ENCODE data around the gene LDLRAD4.

Gene LDLRAD4

GRCh38 chr18:13309031-13309747, 90.6 kb downstream of the LDLRAD4 start:
- no peak for DNase-seq (ENCODE audit: low read depth)

DNA sequence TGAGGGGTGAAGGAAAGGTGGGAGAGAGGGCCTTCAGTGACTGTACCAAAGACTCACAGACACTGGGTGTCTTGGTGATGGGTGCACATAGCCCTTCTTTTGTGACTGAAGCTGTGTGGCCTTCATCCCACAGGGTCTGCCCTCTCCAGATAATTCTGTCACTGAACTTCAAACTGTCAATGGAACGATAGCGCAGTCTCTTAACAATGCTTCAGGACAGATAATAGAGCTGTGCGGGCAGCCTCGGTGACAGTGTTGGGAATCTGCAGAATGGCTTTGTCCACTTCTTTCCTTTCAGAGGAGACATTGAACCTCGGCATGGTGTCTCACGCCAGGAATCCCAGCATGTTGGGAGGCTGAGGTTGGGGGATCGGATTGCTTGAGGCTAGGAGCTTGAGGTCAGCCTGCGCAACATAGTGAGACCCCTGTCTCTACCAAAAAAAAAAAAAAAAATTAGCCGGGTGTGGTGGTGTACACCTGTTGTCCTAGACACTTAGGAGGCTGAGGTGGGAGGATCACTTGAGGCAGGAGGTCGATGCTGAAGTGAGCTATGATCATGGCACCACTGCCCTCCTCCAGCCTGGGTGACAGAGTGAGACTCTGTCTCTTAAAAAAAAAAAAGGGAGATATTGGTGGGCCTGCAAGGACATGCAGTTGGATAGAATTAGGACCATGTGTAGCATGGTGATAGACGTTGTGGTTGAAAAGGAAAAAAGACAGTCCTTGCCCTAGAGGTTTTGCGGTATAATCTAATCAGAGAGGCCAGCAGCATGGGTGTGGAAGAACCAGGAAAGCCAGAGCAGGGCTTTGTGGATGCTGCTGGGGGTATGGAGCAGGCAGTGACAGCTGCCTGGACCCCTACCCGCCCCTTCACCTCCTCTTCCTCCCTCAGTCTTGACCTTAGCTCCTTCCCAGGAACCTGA, 91.4 kb downstream of the LDLRAD4 start:
- no peak for DNase-seq (ENCODE audit: low read depth)

DNA sequence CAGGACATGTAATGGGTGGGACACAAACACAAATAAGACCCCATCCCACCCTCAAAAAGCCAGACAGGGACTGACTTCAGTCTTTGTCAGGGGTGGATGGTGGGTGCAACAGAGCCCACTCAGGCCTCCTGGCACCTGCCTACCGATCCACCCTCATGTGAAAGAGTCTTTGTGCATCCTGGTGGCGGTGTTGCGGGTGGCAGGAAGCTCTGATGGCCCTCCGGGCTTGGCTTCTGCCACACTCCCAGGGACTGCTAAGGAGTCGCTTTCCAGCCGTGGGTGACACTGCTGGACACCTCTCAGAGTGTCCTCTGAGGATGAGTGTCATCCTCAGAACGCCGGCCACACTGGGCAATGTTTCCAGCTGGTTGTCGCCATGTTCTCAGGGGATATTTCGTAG, 92.6 kb downstream of the LDLRAD4 start:
- no peak for DNase-seq (ENCODE audit: low read depth)

- DNase-seq (ENCODE audit: low read depth): no peak
Observed at GRCh38 chr18:13312515-13312914, 94.0 kb downstream of the LDLRAD4 start.

- no peak for DNase-seq (ENCODE audit: low read depth)
Observed at GRCh38 chr18:13313006-13313686, 94.6 kb downstream of the LDLRAD4 start.

DNA sequence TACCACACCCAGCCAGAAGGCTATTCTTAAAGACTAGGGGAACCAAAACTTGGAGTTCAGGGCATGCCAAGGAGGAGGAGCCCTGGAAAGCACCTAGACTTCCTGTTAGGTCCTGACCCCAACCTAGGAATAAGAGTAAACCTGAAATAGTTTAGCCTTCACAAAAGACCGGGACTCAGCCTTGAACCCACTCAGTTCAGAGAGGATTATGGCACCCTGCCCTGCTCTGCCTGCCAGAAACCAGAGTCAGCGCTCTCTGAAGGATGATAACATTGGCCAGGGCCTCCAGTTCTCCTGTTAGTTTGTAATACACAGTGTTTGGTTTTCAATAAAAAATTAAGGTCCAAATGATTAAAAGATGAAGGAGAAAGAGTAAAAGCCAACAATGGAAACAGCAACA, 96.4 kb downstream of the LDLRAD4 start:
- no peak for DNase-seq (ENCODE audit: low read depth)

DNA sequence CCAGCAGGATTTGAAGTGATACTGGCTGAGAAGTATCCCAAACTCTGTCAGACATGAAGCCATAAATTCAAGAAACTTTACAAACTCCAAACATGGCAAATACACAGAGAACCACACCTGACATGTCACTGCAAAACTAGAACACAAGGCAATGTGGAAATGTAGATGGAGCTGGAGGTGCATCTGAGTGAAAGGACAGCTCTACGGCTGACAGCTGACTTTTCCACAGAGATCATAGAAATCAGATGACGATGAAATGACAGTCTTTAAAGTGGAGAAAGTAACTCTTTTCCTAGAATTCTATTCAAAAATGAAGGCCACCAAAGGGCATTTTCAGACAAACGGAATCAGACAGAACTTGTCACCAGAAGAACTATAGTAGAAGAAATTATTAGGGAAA, 97.5 kb downstream of the LDLRAD4 start:
- DNase-seq (ENCODE audit: low read depth): no peak

DNA sequence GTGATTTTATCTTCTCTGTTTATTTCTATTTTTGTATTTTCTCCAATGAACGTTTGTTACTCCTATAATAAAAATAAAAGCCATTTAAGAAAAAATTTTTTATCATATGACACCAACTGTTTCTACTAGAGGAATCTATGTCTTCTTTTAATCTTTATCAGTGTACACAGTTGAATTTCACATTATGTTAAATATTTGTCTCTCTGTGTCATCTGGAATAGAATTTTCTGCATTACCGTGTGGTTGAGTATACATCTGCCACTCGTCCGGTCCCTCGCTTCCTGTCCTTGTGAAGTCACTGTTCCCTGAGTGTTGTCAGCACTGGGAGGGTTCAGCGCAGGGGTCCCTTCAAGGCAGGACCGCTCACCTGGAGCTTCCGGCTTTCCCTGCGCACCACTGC, 99.2 kb downstream of the LDLRAD4 start:
- no peak for DNase-seq (ENCODE audit: low read depth)

GRCh38 chr18:13318731-13319501, 100.4 kb downstream of the LDLRAD4 start:
- no peak for DNase-seq (ENCODE audit: low read depth)

- no peak for DNase-seq (ENCODE audit: low read depth)
Observed at GRCh38 chr18:13319629-13320028, 101.1 kb downstream of the LDLRAD4 start.

GRCh38 chr18:13320096-13320495, 101.5 kb downstream of the LDLRAD4 start:
- no peak for DNase-seq (ENCODE audit: low read depth)

DNA sequence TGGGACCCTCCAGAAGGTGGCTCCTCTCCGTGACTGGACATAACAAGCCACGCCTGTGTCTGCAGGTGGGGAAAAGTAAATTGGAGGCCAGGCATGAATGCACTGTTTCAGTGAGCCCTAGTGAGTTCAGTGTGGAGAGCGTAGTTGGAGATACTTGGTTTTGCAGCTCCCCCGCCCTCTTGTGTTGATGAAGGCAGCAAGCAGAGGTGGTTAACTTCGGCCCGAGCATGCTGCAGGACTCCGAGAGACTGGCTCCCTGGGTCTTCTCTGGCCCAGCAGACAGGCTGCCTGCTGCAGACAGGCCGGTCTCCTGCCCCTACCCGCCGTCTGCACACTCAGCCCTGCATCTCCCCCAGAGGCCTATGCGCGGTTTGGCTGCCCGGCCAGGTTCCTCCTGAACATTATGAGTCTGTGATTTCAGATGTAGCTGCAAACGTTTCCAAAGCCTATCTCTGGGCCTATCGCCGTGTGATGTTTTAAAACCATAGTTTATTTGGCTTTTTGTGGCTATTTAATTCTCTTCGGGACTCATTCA, 102.4 kb downstream of the LDLRAD4 start:
- DNase-seq (ENCODE audit: low read depth): no peak

DNA sequence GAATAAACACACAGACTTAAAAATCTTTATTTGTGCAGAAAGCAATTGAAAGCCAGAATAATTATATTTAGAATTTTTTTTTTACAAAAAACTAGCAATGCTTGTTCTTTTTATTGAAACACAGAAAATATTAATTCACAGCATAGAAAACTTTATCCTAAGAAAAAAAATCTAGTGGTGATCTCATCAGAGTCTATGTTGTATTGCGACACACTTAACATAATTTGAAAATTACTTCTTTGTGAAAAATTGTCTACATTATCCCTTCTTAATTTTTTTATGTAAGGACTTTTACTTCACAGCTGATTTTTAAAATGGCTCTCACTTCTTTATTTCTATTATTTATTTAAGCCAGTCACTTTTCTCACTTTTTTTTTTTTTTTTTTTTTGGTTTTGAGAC, 103.4 kb downstream of the LDLRAD4 start:
- no peak for DNase-seq (ENCODE audit: low read depth)

GRCh38 chr18:13323186-13323585, 104.6 kb downstream of the LDLRAD4 start:
- no peak for DNase-seq (ENCODE audit: low read depth)

DNA sequence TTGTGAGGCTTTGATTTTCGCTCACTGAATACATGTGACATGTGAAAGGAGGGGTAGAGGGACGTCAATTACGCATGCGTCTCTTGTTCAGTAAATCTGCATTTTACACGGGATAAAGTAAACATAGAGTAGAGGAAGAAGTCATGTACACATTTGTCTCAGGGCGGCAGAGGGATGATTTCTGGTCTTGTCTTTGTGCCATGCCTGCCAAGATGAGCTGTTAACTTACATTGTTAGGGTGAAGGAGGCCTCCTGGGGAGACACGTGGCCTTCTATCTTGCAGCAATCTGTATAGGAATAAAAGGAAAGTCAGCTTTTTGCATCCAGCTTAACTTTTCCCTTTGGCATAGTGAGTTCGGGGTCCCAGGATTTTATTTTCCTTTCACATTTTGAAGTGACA, 106.3 kb downstream of the LDLRAD4 start:
- no peak for DNase-seq (ENCODE audit: low read depth)

DNA sequence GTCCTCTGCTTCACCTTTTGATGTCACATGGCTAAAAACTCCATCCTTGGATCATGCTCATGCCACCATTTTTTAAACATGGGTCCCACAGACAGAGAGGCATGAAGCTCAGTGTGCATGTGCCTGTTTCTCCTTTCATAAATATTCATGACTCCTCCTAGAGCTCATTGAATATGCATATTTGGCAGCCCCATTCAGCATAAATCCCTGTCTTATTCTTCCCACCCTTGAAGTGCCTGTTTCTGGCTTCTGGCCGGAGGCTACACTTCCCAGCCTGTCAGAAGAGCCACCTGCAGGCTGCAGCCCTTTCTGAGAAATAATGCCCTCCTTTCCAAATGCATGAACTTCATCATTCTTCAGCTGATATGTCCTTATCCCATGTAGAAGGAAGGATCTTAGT, 109.7 kb downstream of the LDLRAD4 start:
- DNase-seq (ENCODE audit: low read depth): no peak

DNA sequence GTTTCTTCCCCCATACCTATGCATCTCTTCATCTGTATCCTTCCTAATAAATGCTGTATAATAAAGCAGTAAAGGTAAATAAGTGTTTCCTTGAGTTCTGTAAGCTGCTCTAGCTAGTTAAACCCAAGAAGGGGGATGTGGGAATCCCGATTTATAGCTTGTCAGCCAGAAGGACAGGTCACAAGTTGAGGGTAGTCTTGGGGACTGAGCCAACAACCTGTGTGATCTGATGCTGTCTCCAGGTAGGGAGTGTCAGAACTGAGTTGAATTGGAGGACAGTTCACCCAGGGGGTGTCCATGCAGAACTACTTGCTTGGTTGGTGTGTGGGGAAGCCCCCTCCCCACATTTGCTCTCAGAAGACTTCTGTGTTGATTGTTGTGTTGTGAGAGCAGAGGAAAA, 112.4 kb downstream of the LDLRAD4 start:
- no peak for DNase-seq (ENCODE audit: low read depth)

GRCh38 chr18:13331846-13332245, 113.3 kb downstream of the LDLRAD4 start:
- DNase-seq (ENCODE audit: low read depth): no peak

GRCh38 chr18:13332874-13333273, 114.3 kb downstream of the LDLRAD4 start:
- DNase-seq (ENCODE audit: low read depth): no peak

DNA sequence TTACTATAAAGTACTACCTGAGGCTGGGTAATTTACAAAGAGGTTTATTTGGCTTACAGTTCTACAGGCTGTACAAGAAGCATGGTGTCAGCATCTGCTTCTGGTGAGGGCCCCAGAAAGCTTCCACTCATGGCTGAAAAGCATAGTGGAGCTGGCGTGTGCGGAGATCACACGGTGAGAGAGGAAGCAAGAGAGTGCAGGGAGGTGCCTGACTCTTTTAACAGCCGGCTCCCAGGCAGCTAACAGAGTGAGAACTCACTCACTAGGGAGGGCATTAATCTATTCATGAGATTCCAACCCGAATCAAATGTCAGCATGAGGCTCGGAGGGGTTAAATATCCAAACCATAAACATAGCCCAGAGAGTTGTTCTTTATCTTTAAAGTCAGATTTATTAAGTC, 117.3 kb downstream of the LDLRAD4 start:
- no peak for DNase-seq (ENCODE audit: low read depth)

GRCh38 chr18:13336841-13337240, 118.3 kb downstream of the LDLRAD4 start:
- DNase-seq (ENCODE audit: low read depth): no peak

DNA sequence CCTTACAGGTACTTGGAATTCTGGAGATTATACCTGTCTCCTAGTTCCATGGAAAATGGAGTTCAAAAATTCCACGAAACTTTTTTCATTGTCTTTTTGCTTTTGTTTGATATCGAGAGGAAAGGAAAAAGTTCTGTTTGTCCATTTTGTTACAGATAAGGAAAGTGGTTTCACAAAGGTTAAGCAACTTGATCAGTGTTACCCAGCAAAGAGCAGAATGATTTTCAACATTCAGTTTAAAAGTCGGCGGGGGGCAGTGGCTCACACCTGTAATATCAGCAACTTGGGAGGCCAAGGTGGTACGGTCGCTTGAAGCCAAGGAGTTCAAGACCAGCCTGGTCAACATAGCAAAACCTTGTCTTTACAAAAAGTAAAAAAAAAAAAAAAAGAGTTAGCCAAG, 118.8 kb downstream of the LDLRAD4 start:
- DNase-seq (ENCODE audit: low read depth): no peak

Data from stromal cell of bone marrow (primary cell).